ENCODE data around the gene DIS3.
"Not testable (repeated sequence)": the region's sequence is repeated elsewhere in the genome, so short reads cannot be mapped to it uniquely, and the experiment has no call there.

Gene DIS3

DNA sequence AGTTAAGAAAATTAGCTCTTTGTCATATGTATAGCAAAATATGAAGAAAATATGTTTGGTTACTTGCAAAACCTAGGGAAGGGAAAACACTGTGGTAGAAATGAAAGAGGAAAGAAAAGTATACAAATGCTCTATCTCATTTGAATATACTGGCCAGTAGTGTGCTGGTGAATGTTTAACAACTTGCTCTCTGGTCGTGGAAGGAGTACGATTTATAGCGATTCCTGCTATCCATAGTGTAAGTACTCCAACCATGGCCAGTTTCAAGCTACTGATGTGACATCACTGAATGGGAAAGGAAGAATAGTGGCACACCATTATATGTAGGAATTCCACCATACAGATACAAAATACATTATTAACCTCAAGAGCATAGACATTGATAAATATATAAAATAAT lies 44.7 kb downstream of the DIS3 start:
- no peak for DNase-seq

DNA sequence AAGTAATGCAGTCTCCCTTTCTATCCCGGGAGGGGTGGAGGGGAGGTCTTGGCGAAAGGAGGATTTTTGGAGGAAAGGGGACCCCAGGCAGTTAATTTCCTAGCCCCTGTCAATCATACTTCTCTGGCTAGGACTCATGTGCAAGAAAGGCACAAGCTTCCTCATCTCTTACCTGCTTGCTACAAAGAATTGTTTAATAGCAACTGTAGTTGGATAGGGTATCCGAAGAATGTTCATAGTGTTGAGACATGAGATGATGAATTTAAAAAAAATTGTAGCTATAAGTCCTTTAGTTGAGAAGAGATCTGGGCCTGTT lies 53.5 kb downstream of the DIS3 start:
- no peak for DNase-seq

DNA sequence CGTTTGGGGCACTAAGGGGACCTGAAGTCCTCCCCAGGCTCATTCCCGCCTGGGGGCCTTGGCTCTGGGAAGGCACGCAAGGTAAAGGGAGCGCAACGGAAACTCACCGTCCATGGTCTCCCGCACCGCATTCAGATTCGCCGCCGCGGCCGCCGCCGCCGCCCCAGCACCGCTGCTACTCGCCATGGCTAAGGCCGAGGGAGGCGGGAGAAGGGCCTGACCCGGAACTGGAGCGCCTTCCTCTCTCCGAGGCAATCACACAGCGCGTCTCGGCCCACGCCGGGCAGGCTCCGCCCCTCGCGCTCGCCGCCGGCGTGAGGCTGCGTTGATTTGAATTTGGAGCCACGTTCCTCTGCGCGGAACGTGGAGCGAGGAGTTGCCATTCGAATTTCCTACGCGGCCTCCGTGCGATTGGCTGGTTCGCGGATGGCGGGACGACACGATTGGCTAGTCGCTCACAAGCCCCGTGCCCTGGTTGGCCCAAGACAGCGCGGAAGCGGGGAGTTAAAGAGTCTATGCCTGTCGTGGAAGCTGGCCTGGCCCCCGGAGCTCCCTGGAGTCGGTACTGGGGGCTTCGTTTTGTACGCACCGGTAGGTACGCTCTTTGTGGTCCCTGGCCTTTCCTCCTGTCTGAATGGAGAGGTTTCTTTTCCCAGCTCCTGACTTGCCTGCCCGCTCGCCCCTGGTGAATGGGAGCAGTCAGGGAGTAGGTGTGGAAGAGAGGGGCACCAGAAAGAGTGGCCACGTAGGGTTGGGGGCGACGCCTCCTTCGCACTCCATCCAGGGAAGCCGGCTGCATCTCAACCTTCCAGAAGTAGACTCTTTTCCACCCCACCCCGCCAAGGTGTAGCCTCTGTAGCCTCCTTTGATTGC lies 54.0 kb downstream of the DIS3 start, which contains the start of the genes BORA and MZT1:
Gene BORA, plus strand, starts transcription at position 507 of the 873 bp plus-strand sequence. CDS start 1,018 bp downstream, outside the sequence.
Gene MZT1, minus strand, starts transcription at position 213 of the 873 bp plus-strand sequence. Its CDS starts 27 bp downstream, at position 186.
- DNase-seq, result peak; percentile 97

DNA sequence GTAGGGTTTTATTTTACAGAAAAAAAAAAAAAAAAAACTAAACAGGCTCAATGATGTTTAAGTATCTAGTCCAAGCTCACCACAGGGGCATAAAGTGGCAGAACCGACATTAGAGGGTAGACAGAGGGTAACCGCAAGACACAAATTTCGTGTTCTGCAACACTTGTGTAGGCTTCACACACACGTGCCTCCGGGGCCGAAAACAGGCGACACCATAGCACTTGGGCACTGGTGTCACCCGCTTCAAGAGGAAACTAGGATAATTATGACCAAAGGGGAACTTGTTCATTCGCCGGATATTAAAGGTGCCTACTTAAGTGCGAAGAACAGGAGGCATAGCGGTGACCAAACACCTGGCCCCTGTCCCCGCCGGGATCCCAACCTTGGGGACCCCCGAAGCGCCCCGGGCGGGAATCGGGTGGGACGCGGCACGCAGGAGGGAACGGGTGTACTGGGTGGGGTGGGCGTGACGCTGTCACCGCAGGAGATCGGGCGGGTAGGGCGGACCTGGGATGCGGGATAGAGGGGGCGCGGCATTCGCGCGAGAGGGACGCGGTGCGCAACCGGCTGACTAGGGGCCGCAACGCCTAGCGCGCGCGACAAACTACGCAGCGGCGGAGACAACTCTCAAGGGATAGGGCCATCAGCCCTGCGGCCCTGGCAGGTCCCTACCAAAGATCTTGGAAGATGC lies 54.8 kb downstream of the DIS3 start:
- DNase-seq, result peak; percentile 60

DNA sequence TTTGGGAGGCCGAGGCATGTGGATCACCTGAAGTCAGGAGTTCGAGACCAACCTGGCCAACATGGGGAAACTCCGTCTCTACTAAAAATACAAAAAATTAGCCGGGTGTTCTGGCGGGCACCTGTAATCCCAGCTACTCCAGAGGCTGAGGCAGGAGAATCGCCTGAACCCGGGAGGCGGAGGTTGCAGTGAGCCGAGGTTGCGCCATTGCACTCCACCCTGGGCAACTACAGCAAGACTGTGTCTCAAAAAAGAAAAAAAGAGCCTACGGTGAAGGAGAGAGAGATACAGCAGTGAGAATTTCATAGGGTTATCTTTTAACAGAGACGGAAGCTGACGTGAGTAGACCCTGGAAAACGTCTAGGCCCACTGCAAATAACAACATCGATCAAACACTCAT lies 55.5 kb downstream of the DIS3 start:
- not testable (repeated sequence) for DNase-seq

DNA sequence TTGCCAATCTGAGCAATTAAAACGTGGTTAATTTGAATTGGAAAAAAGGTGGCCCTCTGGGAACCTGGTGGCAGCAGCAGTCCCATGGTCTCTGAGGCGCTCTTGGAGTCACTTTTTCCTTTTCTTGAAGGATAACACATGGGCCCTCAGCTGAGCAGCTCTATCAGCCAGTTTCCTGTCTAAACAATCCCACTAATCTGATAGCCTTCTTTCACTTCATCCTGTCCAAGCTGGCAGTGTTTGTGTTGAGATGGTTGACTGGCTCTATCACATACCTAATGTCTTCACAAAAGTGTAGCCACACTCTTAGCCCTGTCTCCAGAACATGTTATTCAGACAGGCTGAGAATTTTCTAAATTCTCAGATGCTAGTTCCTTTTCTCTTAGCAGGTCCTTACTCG lies 64.9 kb downstream of the DIS3 start:
- DNase-seq, result no peak

All from NCI-H345 (cell line).